ENCODE measurements around the gene COMMD6.

The COMMD6 gene

GRCh38 chr13:75481176-75482069, 56.2 kb downstream of the COMMD6 start:
- no peak for TF ChIP-seq CTCF (IDR thresholded peaks at IDR 0.05; ENCODE audit: extremely low read depth, missing control alignments)
- DNase-seq (ENCODE audit: low spot score) = peak; percentile 49

DNA sequence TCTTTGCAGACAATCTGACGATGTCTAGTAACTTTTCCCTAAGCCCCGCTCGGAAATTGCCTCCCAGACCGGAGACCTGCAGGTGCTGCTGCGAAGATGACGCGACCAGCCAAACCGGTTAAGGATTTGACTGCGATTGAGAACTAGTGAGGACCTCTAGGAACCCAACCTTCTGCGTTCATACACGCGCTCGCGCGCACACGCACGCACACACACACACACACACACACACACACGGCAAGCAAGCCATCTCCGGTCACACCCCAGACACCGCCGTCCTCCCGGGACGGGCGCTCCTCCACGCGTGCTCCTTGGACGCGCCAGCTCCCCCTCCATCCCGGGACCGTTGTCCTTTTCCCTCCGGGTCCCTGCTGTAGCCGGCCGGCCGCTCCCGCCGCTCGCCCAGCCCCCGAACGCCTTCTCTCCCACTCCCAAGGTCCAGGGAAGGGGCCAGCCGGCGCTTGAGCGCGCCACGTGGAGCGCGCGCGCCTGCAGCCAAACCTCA, 56.9 kb downstream of the COMMD6 start:
- no peak for TF ChIP-seq CTCF (IDR thresholded peaks at IDR 0.05; ENCODE audit: extremely low read depth, missing control alignments)
- peak; percentile 50 for DNase-seq (ENCODE audit: low spot score)

GRCh38 chr13:75479102-75479740, 58.4 kb downstream of the COMMD6 start:
- TF ChIP-seq CTCF (IDR thresholded peaks at IDR 0.05; ENCODE audit: extremely low read depth, missing control alignments) = no peak
- DNase-seq (ENCODE audit: low spot score) = no peak

- no peak for DNase-seq (ENCODE audit: low spot score)
- no peak for TF ChIP-seq CTCF (IDR thresholded peaks at IDR 0.05; ENCODE audit: extremely low read depth, missing control alignments)
Measured at GRCh38 chr13:75478659-75479058, 59.0 kb downstream of the COMMD6 start.

Measured in GM20000 (cell line).